HUES48 (cell line): ENCODE measurements around the gene ZNF775.

Experiments used
- H3K27ac ChIP-seq: one replicate; pipeline ENCODE4 v1.7.0; 2013; ENCODE audit warnings: low read depth, low read length, inconsistent platforms
- H3K27me3 ChIP-seq: 2 replicates; pipeline ENCODE4 v1.6.1; 2013; ENCODE audit warnings: mild to moderate bottlenecking, low read length; ENCODE audit not compliant: control insufficient read depth, insufficient read depth
- H3K36me3 ChIP-seq: 2 replicates; pipeline ENCODE4 v1.6.1; 2013; ENCODE audit warnings: low read length; ENCODE audit not compliant: control insufficient read depth, insufficient read depth
- H3K4me1 ChIP-seq: 2 replicates; pipeline ENCODE4 v1.6.1; 2013; ENCODE audit warnings: mild to moderate bottlenecking, low read length; ENCODE audit not compliant: control insufficient read depth, insufficient read depth
- H3K4me3 ChIP-seq: 2 replicates; pipeline ENCODE4 v1.5.1; 2013; ENCODE audit warnings: mild to moderate bottlenecking, low read depth, low read length
- H3K9ac ChIP-seq: 2 replicates; pipeline ENCODE4 v1.6.1; 2013; ENCODE audit warnings: mild to moderate bottlenecking, low read depth, low read length, moderate library complexity
- H3K9me3 ChIP-seq: 2 replicates; pipeline ENCODE4 v1.6.1; 2013; ENCODE audit warnings: low read length; ENCODE audit not compliant: control insufficient read depth, insufficient read depth

Gene ZNF775

DNA sequence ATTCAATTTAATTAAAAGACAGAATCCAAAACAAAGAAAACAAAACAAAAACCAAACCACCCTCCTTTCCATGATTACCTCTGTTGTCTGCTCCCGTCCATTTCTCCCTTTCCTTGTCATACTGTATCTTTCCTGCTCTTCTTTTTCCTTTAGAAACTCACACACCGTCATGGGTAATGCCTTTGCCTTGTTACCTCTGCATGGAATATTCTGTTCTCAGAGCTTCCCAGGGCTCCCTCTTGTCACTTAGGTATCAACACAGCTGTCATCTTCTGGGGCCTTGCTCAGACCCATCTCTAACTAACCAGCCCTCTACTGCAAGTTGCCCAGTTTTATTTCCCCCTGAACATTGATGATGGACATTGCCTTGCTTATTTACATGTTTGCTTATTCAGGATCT, 41.1 kb downstream of the ZNF775 start:
- Histone ChIP-seq H3K4me3 (no peak overlapping the region), H3K36me3 (no peaks in the 10 kb centered on the region), H3K9me3 (no peaks in the 10 kb centered on the region), H3K9ac (no peak overlapping the region), H3K4me1 (peaks cover 6% of the 10 kb centered on the region; the same call in 1 of the 2 replicates), H3K27me3 (peaks cover 6% of the 10 kb centered on the region), H3K27ac (no peak overlapping the region)

DNA sequence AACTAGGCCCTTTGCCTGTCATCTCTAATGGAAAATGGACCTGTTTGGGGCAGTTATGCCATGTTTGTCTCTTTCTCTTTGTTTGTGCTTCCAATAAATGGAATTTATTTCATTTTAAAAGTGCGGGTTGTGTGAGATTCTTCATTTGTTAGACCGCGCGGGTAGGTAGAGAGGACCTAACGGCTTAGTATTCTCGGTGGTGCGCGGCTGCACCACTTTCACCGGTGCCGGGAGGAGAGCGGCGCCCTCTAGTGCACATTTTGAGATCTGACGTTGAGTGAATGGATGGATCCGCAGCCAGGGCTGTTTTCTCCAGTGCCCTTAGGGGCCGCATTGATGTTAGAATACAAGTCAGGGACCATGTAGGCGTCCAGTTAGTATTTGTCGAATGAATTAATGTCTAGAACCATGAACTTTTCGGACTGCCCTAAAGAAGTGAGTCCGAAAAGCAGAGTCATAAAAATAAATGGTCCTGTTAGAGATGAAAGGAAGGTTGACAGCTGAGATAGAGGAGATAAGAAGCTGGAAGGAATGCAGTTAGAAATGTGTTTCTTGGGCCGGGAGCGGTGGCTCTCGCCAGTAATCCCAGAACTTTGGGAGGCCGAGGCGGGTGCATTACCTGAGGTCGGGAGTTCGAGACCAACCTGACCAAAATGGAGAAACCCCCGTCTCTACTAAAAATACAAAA, 42.0 kb downstream of the ZNF775 start:
- Histone ChIP-seq H3K27me3 (peaks cover 6% of the 10 kb centered on the region), H3K36me3 (no peaks in the 10 kb centered on the region), H3K9me3 (no peaks in the 10 kb centered on the region), H3K9ac (no peak overlapping the region), H3K4me3 (no peak overlapping the region), H3K27ac (no peak overlapping the region), H3K4me1 (peaks cover 6% of the 10 kb centered on the region; the same call in 1 of the 2 replicates)

DNA sequence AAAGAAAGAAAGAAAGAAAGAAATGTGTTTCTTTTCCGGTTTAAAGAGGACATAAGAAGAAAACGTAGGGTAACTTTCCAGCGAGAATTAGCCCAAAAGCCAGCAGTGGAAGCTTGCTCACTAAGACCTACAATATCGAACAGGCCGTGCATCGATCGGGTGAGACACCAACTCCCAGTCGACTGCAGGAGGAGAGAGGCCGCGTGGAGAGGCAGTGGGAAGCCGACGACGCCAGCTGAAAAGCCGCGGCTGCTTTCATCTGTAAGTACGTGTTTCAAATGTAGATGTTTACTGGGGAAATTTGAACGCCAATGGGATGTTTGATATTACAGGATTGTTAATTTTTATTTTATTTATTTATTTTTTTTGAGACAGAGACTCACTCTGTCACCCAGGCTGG, 42.7 kb downstream of the ZNF775 start:
- H3K36me3 ChIP-seq, result no peaks in the 10 kb centered on the region
- no peak overlapping the region for H3K27ac ChIP-seq
- no peak overlapping the region for H3K4me3 ChIP-seq
- H3K9me3 ChIP-seq, result no peaks in the 10 kb centered on the region
- H3K4me1 ChIP-seq, result peaks cover 6% of the 10 kb centered on the region; the same call in 1 of the 2 replicates
- peaks cover 6% of the 10 kb centered on the region for H3K27me3 ChIP-seq
- H3K9ac ChIP-seq, result no peak overlapping the region

DNA sequence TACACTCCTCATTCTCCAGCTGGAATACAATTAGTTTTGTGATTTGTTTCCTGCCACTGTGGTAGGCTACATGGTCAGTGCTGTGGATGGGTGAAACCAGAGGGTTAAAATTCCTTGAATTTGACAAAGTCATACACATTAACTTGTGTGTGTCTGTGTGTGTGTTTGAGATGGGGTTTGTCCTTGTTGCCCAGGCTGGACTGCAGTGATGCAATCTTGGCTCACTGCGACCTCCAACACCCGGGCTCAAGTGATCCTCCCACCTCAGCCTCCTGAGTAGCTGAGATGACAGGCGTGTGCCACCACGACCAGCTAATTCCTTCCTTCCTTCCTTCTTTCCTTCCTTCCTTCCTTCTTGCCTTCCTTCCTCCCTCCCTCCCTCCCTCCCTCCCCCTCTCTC, 46.5 kb downstream of the ZNF775 start:
- Histone ChIP-seq H3K27ac (no peak overlapping the region), H3K4me1 (peaks cover 16% of the 10 kb centered on the region; the same call in 1 of the 2 replicates), H3K9ac (no peak overlapping the region), H3K36me3 (no peaks in the 10 kb centered on the region), H3K4me3 (no peak overlapping the region), H3K27me3 (no peaks in the 10 kb centered on the region), H3K9me3 (no peaks in the 10 kb centered on the region)

DNA sequence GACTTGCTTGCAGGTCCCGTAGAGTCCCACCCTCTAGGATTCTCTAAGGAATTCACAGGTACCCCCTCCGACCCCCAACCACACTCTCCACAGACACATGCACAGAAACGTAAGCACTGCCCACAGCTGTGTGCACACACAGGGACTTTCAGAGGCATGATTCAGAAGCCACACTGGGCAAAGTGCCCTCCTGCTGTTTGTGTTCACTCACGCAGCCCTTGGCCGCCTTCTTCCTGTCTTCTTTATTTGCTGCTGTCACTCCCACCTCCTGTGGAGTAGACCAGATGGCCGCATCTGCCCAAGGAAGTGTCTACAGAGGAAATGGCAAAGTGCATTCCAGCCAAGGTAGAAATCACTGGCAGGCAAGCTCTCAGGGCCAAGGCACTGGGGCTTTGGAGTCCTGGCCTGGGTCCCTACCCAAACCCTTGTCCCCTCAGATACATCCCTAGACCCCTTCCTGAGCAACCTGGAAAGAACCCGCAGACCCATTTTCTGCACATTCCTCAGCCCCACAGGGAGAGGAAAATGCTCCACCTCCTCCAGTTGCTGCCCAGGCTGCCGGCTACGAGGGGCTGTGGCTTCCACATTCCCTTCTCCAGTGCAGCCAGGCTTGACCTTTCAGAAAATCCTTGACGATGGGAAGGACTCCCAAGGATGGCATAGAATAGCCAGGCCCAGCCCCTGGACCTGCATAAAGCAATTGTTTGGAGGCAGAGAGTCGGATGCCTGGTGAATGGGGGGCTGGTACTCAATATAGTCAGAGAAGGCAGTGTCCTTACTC, 49.7 kb downstream of the ZNF775 start:
- no peak overlapping the region for H3K9ac ChIP-seq
- H3K9me3 ChIP-seq, result no peaks in the 10 kb centered on the region
- no peaks in the 10 kb centered on the region for H3K27me3 ChIP-seq
- no peak overlapping the region for H3K4me3 ChIP-seq
- peaks cover 14% of the 10 kb centered on the region; the same call in 1 of the 2 replicates for H3K4me1 ChIP-seq
- H3K27ac ChIP-seq, result no peak overlapping the region
- H3K36me3 ChIP-seq, result no peaks in the 10 kb centered on the region

DNA sequence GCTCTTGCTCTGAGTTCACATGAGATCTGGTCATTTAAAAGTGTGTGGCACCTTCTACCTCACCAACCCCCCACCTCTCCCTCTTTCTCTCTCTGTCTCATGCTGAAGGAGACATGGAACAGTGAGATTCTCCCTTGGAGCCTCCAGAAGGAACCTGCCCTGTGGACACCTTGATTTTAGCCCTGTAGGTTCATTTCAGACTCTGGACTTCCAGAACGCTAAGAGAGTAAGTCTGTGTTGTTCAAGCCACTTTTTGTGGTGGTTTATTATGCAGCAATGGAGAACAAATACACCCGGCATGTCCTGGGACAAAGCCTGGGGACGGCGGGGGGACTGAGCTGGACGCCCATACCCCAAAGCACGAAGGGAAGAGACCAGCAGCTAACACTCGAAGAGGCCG, 50.6 kb downstream of the ZNF775 start:
- Histone ChIP-seq H3K36me3 (no peaks in the 10 kb centered on the region), H3K27me3 (no peaks in the 10 kb centered on the region), H3K4me1 (peaks cover 14% of the 10 kb centered on the region; the same call in 1 of the 2 replicates), H3K4me3 (no peak overlapping the region), H3K9ac (no peak overlapping the region), H3K27ac (no peak overlapping the region), H3K9me3 (no peaks in the 10 kb centered on the region)

DNA sequence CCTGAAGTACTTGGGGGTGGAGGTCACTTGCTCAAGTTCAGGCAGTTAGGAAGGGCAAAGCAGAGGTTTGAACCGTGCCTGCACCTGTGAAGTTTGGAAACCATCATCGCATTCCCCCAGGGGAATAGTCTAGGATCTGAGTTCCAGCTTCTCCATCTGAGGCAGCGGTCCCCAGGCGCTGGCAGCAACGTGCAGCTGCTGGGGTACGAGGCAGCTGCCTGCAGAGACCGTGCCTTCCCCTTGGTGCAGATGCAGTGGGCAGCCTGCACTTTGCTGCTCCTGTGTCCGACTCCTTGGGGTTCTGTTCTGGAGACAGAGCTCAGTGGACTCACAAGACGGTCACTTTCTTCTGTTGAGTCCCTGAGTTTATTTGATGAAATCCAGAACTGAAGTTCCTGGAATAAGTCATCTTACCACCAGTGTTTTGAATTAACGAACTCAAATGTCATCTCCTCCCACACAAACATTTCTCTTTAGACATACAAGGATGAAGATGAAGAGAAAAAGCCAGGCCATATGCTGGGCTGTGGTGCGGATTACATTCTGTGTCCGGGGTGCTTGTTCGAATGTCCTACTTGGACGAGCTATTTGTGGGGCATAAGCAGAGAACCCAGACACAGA, 51.4 kb downstream of the ZNF775 start:
- Histone ChIP-seq H3K4me3 (no peak overlapping the region), H3K36me3 (no peaks in the 10 kb centered on the region), H3K27ac (no peak overlapping the region), H3K4me1 (peaks cover 14% of the 10 kb centered on the region; the same call in 1 of the 2 replicates), H3K9ac (no peak overlapping the region), H3K9me3 (no peaks in the 10 kb centered on the region), H3K27me3 (no peaks in the 10 kb centered on the region)

DNA sequence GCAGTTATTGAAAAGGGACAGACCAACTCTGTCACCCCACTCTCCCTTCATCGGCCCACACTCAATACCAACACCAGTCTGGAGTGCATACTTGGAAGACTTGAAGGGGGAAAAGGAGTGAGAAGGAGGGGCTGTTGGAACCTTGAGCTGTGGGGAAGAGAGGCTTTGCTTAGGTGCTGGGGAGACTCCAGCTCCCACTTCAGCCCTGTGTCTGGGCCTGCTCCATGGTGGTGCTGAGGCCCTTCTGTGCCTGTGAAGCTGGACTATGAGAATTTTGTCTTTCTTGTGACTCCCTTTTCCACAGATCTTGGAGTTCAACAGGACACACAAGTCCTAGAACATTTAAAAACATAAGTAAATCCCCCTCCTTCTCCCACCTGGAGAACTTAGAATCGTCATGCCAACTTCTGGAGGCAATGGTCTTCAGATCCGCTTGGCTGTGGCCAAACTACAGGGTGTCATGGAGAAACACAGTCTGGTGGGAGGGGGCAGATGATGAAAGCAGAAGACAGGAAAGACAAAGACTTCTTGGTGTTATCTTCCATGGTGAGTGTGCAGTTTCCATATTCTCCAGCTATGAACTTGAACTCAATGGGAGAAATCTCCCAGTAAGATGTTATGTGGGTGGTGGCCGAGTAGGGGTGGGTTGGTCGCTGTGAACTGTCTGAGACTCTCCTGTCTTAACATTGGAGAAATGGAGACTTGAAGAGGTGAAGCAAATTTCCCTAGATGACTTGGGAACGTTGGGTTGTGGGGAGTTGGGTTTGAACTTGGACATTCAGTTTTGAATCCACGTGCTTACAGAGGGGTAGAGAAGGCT, 52.9 kb downstream of the ZNF775 start:
- no peak overlapping the region for H3K4me3 ChIP-seq
- H3K4me1 ChIP-seq, result peaks cover 14% of the 10 kb centered on the region; the same call in 1 of the 2 replicates
- H3K27ac ChIP-seq, result no peak overlapping the region
- no peaks in the 10 kb centered on the region for H3K9me3 ChIP-seq
- H3K9ac ChIP-seq, result no peak overlapping the region
- no peaks in the 10 kb centered on the region for H3K27me3 ChIP-seq
- H3K36me3 ChIP-seq, result no peaks in the 10 kb centered on the region

DNA sequence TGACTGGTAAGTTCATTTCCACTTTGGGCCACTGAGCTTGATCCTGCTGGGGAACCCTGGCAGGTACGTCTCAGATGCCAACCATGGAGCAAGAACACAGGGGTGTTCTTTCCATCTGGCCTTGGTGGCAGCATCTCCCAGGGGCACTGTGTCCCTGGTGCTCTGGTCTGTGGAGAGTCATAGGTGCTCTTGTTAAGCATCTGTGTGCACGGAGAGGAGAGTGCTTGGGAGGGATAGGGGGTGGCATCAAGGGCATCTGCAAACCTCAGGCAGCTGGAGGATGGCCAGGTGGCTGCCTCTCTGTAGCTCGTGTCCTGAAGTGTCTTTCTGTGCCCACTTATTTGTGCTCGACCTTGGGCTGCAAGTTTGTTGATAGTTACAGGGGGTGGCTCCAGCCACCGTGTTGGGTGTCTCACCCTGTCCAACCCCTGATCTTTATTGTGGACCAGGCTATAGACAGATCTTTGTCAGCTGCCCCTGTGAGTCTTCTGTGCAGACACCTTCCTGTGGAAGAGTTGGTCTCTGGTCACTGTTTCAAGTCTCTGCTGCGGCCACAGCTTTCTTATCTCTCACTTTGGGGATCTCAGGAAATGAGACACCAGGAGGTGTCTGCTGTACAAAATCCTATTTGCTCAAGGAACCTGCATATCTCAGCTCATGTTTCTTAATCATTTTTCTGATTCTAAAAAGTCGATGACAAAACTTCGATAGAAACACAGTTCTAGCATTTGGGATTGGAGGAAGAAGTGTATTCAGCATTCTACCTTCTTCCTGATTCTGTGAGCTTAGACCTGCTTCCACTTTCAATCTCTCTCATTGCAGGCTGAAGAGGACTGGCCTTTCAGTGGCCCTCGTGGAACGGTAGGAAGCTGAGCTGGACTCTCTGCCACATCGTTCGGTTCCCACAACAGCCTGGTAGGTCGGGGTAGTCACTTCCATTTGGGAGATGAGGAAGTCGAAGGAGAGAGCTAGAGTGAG, 54.1 kb downstream of the ZNF775 start:
- Histone ChIP-seq H3K4me1 (peaks cover 11% of the 10 kb centered on the region; the same call in 1 of the 2 replicates), H3K4me3 (no peak overlapping the region), H3K36me3 (no peaks in the 10 kb centered on the region), H3K9me3 (no peaks in the 10 kb centered on the region), H3K27me3 (no peaks in the 10 kb centered on the region), H3K27ac (no peak overlapping the region), H3K9ac (no peak overlapping the region)

DNA sequence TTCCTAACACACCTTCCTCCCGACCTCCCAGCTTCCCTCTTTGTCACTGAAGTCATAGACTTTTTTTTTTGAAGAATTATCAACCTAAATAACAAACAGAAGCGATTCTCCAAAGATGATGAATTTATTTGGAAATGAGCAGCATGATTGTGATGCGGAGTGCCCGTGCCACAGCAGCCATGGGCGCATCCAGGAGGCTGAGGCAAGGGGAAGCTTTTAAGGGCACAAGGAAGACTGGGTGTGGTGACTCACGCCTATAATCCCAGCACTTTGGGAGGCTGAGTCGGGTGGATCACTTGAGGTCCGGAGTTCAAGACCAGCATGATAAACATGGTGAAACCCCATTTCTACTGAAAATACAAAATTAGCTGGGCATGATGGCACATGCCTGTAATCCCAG, 55.1 kb downstream of the ZNF775 start:
- Histone ChIP-seq H3K9ac (no peak overlapping the region), H3K36me3 (no peaks in the 10 kb centered on the region), H3K27me3 (no peaks in the 10 kb centered on the region), H3K4me3 (no peak overlapping the region), H3K9me3 (no peaks in the 10 kb centered on the region), H3K4me1 (peaks cover 2% of the 10 kb centered on the region; the same call in 1 of the 2 replicates), H3K27ac (no peak overlapping the region)
